HCT116 (cell line): ENCODE results near the gene VTI1A. TPM values are rescaled to one million over a fixed set of nuclear protein-coding genes. Genes with fewer than 3 reads are reported as not detected.

Experiments
- ATAC-seq: fragments of 200-7000 bp; cut with Tn5 transposase; 2 replicates; pipeline ENCODE4 v1.9.1; 2020; ENCODE audit warnings: mild to moderate bottlenecking, moderate library complexity
- BruUV-seq: library from RNA; stranded (reverse); fragments of 400-500 nt; replicated peaks from 2 replicates; lab custom pipeline; 2021; lab: Mats Ljungman, UMichigan
- CTCF ChIA-PET: fragments of 300-600 bp; sonication (Branson Sonifier 250); formaldehyde crosslinking; loops from one replicate; lab custom pipeline; 2021; ENCODE audit warnings: antibody characterized with exemption; lab: Charles Lee
- POLR2A ChIA-PET: fragments of 300-600, 350-600 bp; sonication (Branson Sonifier 250); formaldehyde crosslinking; loops from one replicate; lab custom pipeline; 2021; ENCODE audit warnings: antibody characterized with exemption; lab: Charles Lee
- RAD21 ChIA-PET, 2 experiments: fragments of 300-600 bp; sonication (Branson Sonifier 250); formaldehyde crosslinking; loops; one replicate each; lab custom pipeline; 2023; ENCODE audit warnings: low total read pairs in 2 of 2; ENCODE audit not compliant: uncharacterized antibody in 2 of 2, unreplicated experiment in 2 of 2, low non-redundant PET in 1 of 2; lab: Charles Lee
- DNase-seq: peaks from one replicate; pipeline ENCODE4 v3.0.0-alpha.2; 2010; ENCODE audit warnings: low read depth, low spot score
- H2AFZ ChIP-seq: fragments of 200-600 bp; shearing (Covaris generic), sonication (generic); 2 replicates; pipeline ENCODE4 v1.6.1; 2017; ENCODE audit warnings: low read depth, mixed run types, mixed read lengths, antibody characterized with exemption, low read length; ENCODE audit not compliant: poor library complexity, severe bottlenecking
- H3K27ac ChIP-seq: 2 replicates; pipeline ENCODE4 v1.5.1; 2012; ENCODE audit warnings: low read depth, low read length
- H3K27me3 ChIP-seq: fragments of 200-600 bp; sonication (generic); 2 replicates; pipeline ENCODE4 v1.6.1; 2016; ENCODE audit warnings: mixed run types, low read length, mixed read lengths; ENCODE audit not compliant: insufficient read depth
- H3K36me3 ChIP-seq, 2 experiments: fragments of 200-500 bp in 1 of 2; fragments of 200-600 bp in 1 of 2; sonication (Bioruptor generic) in 1 of 2; sonication (generic) in 1 of 2; 2 replicates each; pipeline versions ENCODE4 v1.5.1 to v1.6.1; 2014 to 2016; ENCODE audit warnings: low read length in 2 of 2, inconsistent platforms in 1 of 2, mixed read lengths in 1 of 2, mixed run types in 1 of 2; ENCODE audit not compliant: insufficient read depth in 2 of 2, control insufficient read depth in 1 of 2
- H3K4me1 ChIP-seq, 2 experiments: fragments of 200-600 bp in 1 of 2; sonication (generic) in 1 of 2; 2 replicates each; pipeline versions ENCODE4 v1.5.1 to v1.6.1; 2012 to 2017; ENCODE audit warnings: low read length in 2 of 2, inconsistent platforms in 1 of 2, mild to moderate bottlenecking in 1 of 2, mixed read lengths in 1 of 2, mixed run types in 1 of 2, moderate library complexity in 1 of 2; ENCODE audit not compliant: insufficient read depth in 2 of 2, control insufficient read depth in 1 of 2
- H3K4me2 ChIP-seq: fragments of 200-600 bp; sonication (generic); 2 replicates; pipeline ENCODE4 v1.6.1; 2017; ENCODE audit warnings: mixed run types, low read length, mixed read lengths
- H3K4me3 ChIP-seq, 2 experiments: fragments of 200-600 bp in 1 of 2; sonication (generic) in 1 of 2; replicated peaks in 1 of 2; 2 replicates each; pipeline ENCODE4 v1.5.1; 2011 to 2016; ENCODE audit warnings: low read length in 2 of 2, control low read depth in 1 of 2, low read depth in 1 of 2, mild to moderate bottlenecking in 1 of 2, mixed read lengths in 1 of 2, mixed run types in 1 of 2
- H3K79me2 ChIP-seq: fragments of 200-600 bp; sonication (generic); 2 replicates; pipeline ENCODE4 v1.6.1; 2017; ENCODE audit warnings: mild to moderate bottlenecking, mixed run types, low read length, moderate library complexity, mixed read lengths; ENCODE audit not compliant: insufficient read depth
- H3K9ac ChIP-seq: fragments of 200-600 bp; sonication (generic); 2 replicates; pipeline ENCODE4 v1.6.1; 2016; ENCODE audit warnings: low read length, mixed read lengths
- H3K9me2 ChIP-seq: fragments of 200-600 bp; sonication (generic), shearing (Covaris generic); 2 replicates; pipeline ENCODE4 v1.6.1; 2017; ENCODE audit warnings: mixed run types, mild to moderate bottlenecking, moderate library complexity; ENCODE audit not compliant: insufficient read depth
- H3K9me3 ChIP-seq, 2 experiments: fragments of 200-500 bp in 1 of 2; fragments of 200-600 bp in 1 of 2; sonication (Bioruptor generic) in 1 of 2; sonication (generic) in 1 of 2; 2 replicates each; pipeline ENCODE4 v1.6.1; 2014 to 2017; ENCODE audit warnings: low read length in 2 of 2, mixed read lengths in 2 of 2, inconsistent platforms in 1 of 2, low read depth in 1 of 2, mild to moderate bottlenecking in 1 of 2, mixed run types in 1 of 2, moderate library complexity in 1 of 2; ENCODE audit not compliant: control insufficient read depth in 1 of 2, insufficient read depth in 1 of 2
- H4K20me1 ChIP-seq: fragments of 200-600 bp; sonication (generic), shearing (Covaris generic); 2 replicates; pipeline ENCODE4 v1.6.1; 2017; ENCODE audit warnings: mixed run types, mild to moderate bottlenecking, moderate library complexity; ENCODE audit not compliant: insufficient read depth
- ATF3 ChIP-seq: IDR thresholded peaks from 2 replicates; pipeline ENCODE4 v1.6.1; 2012
- CBX3 ChIP-seq: IDR thresholded peaks from 2 replicates; pipeline ENCODE4 v1.6.1; 2012; ENCODE audit warnings: low read depth
- ELF1 ChIP-seq: IDR thresholded peaks from 2 replicates; pipeline ENCODE4 v1.6.1; 2012; ENCODE audit warnings: low read depth, borderline replicate concordance
- EZH2 ChIP-seq: fragments of 200-600 bp; sonication (generic); IDR thresholded peaks from 2 replicates; pipeline ENCODE4 v1.6.1; 2017; ENCODE audit warnings: antibody characterized with exemption, mixed run types
- FOSL1 ChIP-seq: IDR thresholded peaks from 2 replicates; pipeline ENCODE4 v1.6.1; 2012; ENCODE audit warnings: low read depth
- JUND ChIP-seq: IDR thresholded peaks from 2 replicates; pipeline ENCODE4 v1.6.1; 2012
- MAX ChIP-seq: IDR thresholded peaks from 2 replicates; pipeline ENCODE4 v1.6.1; 2012
- POLR2AphosphoS5 ChIP-seq: IDR thresholded peaks from 2 replicates; pipeline ENCODE4 v1.6.1; 2011; ENCODE audit warnings: mild to moderate bottlenecking, low read depth, low read length, moderate library complexity
- REST ChIP-seq: IDR thresholded peaks from 2 replicates; pipeline ENCODE4 v1.6.1; 2012; ENCODE audit warnings: low read depth
- SIN3A ChIP-seq: IDR thresholded peaks from 2 replicates; pipeline ENCODE4 v1.6.1; 2012; ENCODE audit warnings: low read depth
- SP1 ChIP-seq: IDR thresholded peaks from 2 replicates; pipeline ENCODE4 v1.6.1; 2012; ENCODE audit warnings: low read depth
- SRF ChIP-seq: IDR thresholded peaks from 2 replicates; pipeline ENCODE4 v1.6.1; 2012; ENCODE audit warnings: low read depth
- TCF7L2 ChIP-seq: IDR thresholded peaks from 2 replicates; pipeline ENCODE4 v1.7.0; 2011; ENCODE audit warnings: borderline replicate concordance, inconsistent platforms; ENCODE audit not compliant: insufficient read depth, insufficient read length; ENCODE audit errors: extremely low read depth
- YY1 ChIP-seq: IDR thresholded peaks from 2 replicates; pipeline ENCODE4 v1.6.1; 2011; ENCODE audit warnings: low read length, low read depth, moderate library complexity, mild to moderate bottlenecking; ENCODE audit not compliant: insufficient replicate concordance; ENCODE audit errors: extremely low read depth
- ZFX ChIP-seq: fragments of 450-650 bp; IDR thresholded peaks from 2 replicates; pipeline ENCODE4 v1.6.1; 2017
- ZNF274 ChIP-seq: fragments of 200-500 bp; sonication (Bioruptor generic); IDR thresholded peaks from 2 replicates; pipeline ENCODE4 v1.6.1; 2014; ENCODE audit warnings: mild to moderate bottlenecking, low read depth, low read length, inconsistent platforms
- intact Hi-C: fragments of 100-400 bp; cut with micrococcal nuclease; formaldehyde crosslinking; loops from 2 replicates; pipeline ENCODE4 v1.10.0; 2022
- total RNA-seq: library from RNA; stranded (reverse); gene quantifications from one replicate; pipeline ENCODE4 v1.2.1, GENCODE V29; 2021; ENCODE audit not compliant: unreplicated experiment
- TF ChIP-seq, protein P1 (sequence below): IDR thresholded peaks from 2 replicates; pipeline ENCODE4 v1.6.1; 2011; ENCODE audit warnings: mild to moderate bottlenecking, low read length, moderate library complexity; ENCODE audit not compliant: insufficient replicate concordance; ENCODE audit errors: extremely low read depth
- TF ChIP-seq, protein P2 (sequence below), 3 experiments: fragments of 200-600 bp in 1 of 3; sonication (generic) in 1 of 3; IDR thresholded peaks in 2 of 3; conservative IDR thresholded peaks in 1 of 3; 2 replicates each; pipeline ENCODE4 v1.5.1; 2012 to 2017; ENCODE audit warnings: low read depth in 2 of 3, low read length in 2 of 3, antibody characterized with exemption in 1 of 3, borderline replicate concordance in 1 of 3, control low read depth in 1 of 3, mild to moderate bottlenecking in 1 of 3, mixed read lengths in 1 of 3, mixed run types in 1 of 3, moderate library complexity in 1 of 3; ENCODE audit not compliant: insufficient read depth in 1 of 3

VTI1A gene
- total RNA-seq, 1 experiment from 2014 or later = 80.7 TPM

DNA sequence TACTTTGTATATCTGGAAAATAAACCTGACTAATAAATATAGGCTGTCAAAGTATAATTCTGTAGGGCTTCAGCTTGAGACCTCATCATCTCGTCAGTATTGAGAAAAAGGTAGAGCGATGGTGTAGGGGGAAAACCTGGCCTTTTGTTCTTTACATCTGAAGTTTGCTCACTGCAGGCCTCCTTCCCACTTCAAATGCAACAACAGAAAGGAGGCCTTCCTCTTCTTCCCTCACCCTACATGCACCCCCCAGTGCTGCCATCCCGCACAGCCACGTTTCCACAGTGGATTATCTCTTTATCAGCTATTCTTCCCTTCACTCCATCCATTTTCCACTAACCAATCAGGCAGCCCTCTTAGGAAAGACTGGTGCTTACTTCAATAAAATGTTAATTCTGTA, 112.3 kb downstream of the VTI1A start:
- Histone ChIP-seq H3K9me3 (no peaks in the 10 kb centered on the region), H3K79me2 (peaks cover 78% of the 10 kb centered on the region), H3K9me2 (no peaks in the 10 kb centered on the region), H3K4me1 (peaks cover 55 to 58% of the 10 kb centered on the region in 2 experiments), H3K27me3 (no peaks in the 10 kb centered on the region), H3K4me3 (no peak overlapping the region), H2AFZ (no peak overlapping the region), H3K36me3 (no peaks in the 10 kb centered on the region), H4K20me1 (no peaks in the 10 kb centered on the region), H3K9ac (no peak overlapping the region), H3K4me2 (no peak overlapping the region), H3K27ac (peak overlapping the region; percentile 32)
- intact Hi-C loops = no loop called here
- TF ChIP-seq SRF (no peak), ZNF274 (no peak), SP1 (no peak), MAX (no peak), ELF1 (no peak), CBX3 (no peak), REST (no peak), JUND (no peak), TCF7L2 (no peak), YY1 (no peak), ZFX (no peak), FOSL1 (no peak), POLR2AphosphoS5 (no peak), ATF3 (no peak), SIN3A (no peak), EZH2 (no peak)
- TF ChIP-seq, protein P1, sequence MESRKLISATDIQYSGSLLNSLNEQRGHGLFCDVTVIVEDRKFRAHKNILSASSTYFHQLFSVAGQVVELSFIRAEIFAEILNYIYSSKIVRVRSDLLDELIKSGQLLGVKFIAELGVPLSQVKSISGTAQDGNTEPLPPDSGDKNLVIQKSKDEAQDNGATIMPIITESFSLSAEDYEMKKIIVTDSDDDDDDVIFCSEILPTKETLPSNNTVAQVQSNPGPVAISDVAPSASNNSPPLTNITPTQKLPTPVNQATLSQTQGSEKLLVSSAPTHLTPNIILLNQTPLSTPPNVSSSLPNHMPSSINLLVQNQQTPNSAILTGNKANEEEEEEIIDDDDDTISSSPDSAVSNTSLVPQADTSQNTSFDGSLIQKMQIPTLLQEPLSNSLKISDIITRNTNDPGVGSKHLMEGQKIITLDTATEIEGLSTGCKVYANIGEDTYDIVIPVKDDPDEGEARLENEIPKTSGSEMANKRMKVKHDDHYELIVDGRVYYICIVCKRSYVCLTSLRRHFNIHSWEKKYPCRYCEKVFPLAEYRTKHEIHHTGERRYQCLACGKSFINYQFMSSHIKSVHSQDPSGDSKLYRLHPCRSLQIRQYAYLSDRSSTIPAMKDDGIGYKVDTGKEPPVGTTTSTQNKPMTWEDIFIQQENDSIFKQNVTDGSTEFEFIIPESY = no peak
- TF ChIP-seq, protein P2, sequence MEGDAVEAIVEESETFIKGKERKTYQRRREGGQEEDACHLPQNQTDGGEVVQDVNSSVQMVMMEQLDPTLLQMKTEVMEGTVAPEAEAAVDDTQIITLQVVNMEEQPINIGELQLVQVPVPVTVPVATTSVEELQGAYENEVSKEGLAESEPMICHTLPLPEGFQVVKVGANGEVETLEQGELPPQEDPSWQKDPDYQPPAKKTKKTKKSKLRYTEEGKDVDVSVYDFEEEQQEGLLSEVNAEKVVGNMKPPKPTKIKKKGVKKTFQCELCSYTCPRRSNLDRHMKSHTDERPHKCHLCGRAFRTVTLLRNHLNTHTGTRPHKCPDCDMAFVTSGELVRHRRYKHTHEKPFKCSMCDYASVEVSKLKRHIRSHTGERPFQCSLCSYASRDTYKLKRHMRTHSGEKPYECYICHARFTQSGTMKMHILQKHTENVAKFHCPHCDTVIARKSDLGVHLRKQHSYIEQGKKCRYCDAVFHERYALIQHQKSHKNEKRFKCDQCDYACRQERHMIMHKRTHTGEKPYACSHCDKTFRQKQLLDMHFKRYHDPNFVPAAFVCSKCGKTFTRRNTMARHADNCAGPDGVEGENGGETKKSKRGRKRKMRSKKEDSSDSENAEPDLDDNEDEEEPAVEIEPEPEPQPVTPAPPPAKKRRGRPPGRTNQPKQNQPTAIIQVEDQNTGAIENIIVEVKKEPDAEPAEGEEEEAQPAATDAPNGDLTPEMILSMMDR (IDR thresholded peaks at IDR 0.05 in 2 of 3, conservative IDR thresholded peaks at IDR 0.05 in 1 of 3; ENCODE audit: borderline replicate concordance in 1 of 3, insufficient read depth in 1 of 3, low read depth in 2 of 3, low read length in 2 of 3) = no peak
- ATAC-seq (no peak; the same call in 1 of the 2 replicates), DNase-seq (no peak)
- RAD21 ChIA-PET = no interaction called here
- CTCF ChIA-PET = interaction anchor here (1.0 kb wide), 1 partner anchor 8 kb away, joined by 4 read pairs; no protein-coding TSS in a partner anchor
- POLR2A ChIA-PET = no interaction called here
- BruUV-seq = no TSS peak
